ENCODE data around the gene SPIN4.

DNA sequence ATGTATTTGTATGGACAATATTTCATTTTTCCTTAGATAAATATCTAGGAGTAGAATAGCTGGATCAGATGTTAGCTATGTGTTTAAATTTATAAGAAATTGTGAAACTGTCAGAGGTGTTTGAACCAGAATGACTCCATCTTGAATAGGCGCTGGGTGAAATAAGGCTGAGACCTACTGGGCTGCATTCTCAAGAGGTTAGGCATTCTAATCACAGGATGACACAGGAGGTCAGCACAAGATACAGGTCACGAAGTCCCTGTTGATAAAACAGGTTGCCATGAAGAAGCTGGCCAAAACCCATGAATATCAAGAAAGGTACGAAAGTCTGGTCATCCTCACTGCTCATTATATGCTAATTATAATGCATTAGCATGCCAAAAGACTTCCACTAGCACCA, 36.3 kb upstream of the SPIN4 start:
- TF ChIP-seq PML (IDR thresholded peaks at IDR 0.05; ENCODE audit: low read length) (no peak), ZNF24 (IDR thresholded peaks at IDR 0.05) (no peak), RCOR1 (conservative IDR thresholded peaks at IDR 0.05; ENCODE audit: low read depth, low read length) (no peak), CBFB (IDR thresholded peaks at IDR 0.05; ENCODE audit: low read depth) (no peak), NFYB (IDR thresholded peaks at IDR 0.05; ENCODE audit: insufficient read depth, low read depth, low read length) (no peak), EZH2 (IDR thresholded peaks at IDR 0.05; ENCODE audit: borderline replicate concordance, control insufficient read depth, low read depth, low read length) (no peak), CTCF (IDR thresholded peaks at IDR 0.05 in 2 of 3, conservative IDR thresholded peaks at IDR 0.05 in 1 of 3; ENCODE audit: control insufficient read depth in 2 of 3, extremely low read depth in 1 of 3, insufficient read depth in 1 of 3, low read depth in 3 of 3, low read length in 3 of 3) (no peak), CEBPB (IDR thresholded peaks at IDR 0.05; ENCODE audit: borderline replicate concordance in 1 of 2, low read depth in 2 of 2, low read length in 2 of 2) (no peak), EP300 (IDR thresholded peaks at IDR 0.05; ENCODE audit: borderline replicate concordance in 1 of 2, control insufficient read depth in 1 of 2, low read depth in 2 of 2, low read length in 2 of 2) (no peak), ZZZ3 (IDR thresholded peaks at IDR 0.05; ENCODE audit: control insufficient read depth, insufficient read length, low read depth) (no peak), ZNF384 (IDR thresholded peaks at IDR 0.05; ENCODE audit: borderline replicate concordance, low read depth, low read length) (no peak)
- TF ChIP-seq, protein P1, sequence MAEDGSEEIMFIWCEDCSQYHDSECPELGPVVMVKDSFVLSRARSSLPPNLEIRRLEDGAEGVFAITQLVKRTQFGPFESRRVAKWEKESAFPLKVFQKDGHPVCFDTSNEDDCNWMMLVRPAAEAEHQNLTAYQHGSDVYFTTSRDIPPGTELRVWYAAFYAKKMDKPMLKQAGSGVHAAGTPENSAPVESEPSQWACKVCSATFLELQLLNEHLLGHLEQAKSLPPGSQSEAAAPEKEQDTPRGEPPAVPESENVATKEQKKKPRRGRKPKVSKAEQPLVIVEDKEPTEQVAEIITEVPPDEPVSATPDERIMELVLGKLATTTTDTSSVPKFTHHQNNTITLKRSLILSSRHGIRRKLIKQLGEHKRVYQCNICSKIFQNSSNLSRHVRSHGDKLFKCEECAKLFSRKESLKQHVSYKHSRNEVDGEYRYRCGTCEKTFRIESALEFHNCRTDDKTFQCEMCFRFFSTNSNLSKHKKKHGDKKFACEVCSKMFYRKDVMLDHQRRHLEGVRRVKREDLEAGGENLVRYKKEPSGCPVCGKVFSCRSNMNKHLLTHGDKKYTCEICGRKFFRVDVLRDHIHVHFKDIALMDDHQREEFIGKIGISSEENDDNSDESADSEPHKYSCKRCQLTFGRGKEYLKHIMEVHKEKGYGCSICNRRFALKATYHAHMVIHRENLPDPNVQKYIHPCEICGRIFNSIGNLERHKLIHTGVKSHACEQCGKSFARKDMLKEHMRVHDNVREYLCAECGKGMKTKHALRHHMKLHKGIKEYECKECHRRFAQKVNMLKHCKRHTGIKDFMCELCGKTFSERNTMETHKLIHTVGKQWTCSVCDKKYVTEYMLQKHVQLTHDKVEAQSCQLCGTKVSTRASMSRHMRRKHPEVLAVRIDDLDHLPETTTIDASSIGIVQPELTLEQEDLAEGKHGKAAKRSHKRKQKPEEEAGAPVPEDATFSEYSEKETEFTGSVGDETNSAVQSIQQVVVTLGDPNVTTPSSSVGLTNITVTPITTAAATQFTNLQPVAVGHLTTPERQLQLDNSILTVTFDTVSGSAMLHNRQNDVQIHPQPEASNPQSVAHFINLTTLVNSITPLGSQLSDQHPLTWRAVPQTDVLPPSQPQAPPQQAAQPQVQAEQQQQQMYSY (CRISPR knock-in tag; IDR thresholded peaks at IDR 0.05) = no peak
- TF ChIP-seq, protein P2, sequence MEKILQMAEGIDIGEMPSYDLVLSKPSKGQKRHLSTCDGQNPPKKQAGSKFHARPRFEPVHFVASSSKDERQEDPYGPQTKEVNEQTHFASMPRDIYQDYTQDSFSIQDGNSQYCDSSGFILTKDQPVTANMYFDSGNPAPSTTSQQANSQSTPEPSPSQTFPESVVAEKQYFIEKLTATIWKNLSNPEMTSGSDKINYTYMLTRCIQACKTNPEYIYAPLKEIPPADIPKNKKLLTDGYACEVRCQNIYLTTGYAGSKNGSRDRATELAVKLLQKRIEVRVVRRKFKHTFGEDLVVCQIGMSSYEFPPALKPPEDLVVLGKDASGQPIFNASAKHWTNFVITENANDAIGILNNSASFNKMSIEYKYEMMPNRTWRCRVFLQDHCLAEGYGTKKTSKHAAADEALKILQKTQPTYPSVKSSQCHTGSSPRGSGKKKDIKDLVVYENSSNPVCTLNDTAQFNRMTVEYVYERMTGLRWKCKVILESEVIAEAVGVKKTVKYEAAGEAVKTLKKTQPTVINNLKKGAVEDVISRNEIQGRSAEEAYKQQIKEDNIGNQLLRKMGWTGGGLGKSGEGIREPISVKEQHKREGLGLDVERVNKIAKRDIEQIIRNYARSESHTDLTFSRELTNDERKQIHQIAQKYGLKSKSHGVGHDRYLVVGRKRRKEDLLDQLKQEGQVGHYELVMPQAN (conservative IDR thresholded peaks at IDR 0.05) = no peak

All from GM12878 (cell line).